OCI-LY7 (cell line): ENCODE results near the gene NTMT1. TPM values are rescaled to one million over a fixed set of nuclear protein-coding genes. Genes with fewer than 3 reads are reported as not detected.

Experiments used
- BruUV-seq: library from RNA; stranded (reverse); fragments of 400-500 nt; replicated peaks from 2 replicates; lab custom pipeline; 2021; lab: Mats Ljungman, UMichigan
- CTCF ChIA-PET: fragments of 300-600 bp; sonication (Branson Sonifier 250); formaldehyde crosslinking; loops from one replicate; lab custom pipeline; 2022; ENCODE audit warnings: antibody characterized with exemption; ENCODE audit not compliant: unreplicated experiment; lab: Charles Lee
- POLR2A ChIA-PET: fragments of 300-600 bp; sonication (Branson Sonifier 250); formaldehyde crosslinking; loops from one replicate; lab custom pipeline; 2022; ENCODE audit warnings: antibody characterized with exemption; lab: Charles Lee
- DNase-seq: peaks from one replicate; pipeline ENCODE4 v3.0.0-alpha.2; 2015; ENCODE audit warnings: low spot score
- H2AFZ ChIP-seq: fragments of 200-600 bp; sonication (generic), shearing (Covaris generic); 2 replicates; pipeline ENCODE4 v1.6.1; 2014; ENCODE audit warnings: mild to moderate bottlenecking, antibody characterized with exemption, low read length, moderate library complexity
- H3K27ac ChIP-seq: fragments of 200-600 bp; sonication (generic); 2 replicates; pipeline ENCODE4 v1.5.1; 2014; ENCODE audit warnings: mixed run types, low read depth, mild to moderate bottlenecking, moderate library complexity, low read length, inconsistent platforms; ENCODE audit not compliant: poor library complexity, severe bottlenecking
- H3K36me3 ChIP-seq: fragments of 200-600 bp; sonication (generic); 2 replicates; pipeline ENCODE4 v1.6.1; 2014; ENCODE audit warnings: mild to moderate bottlenecking, antibody characterized with exemption, low read length, moderate library complexity, mixed read lengths; ENCODE audit not compliant: insufficient read depth
- H3K4me1 ChIP-seq: fragments of 200-600 bp; sonication (generic); 2 replicates; pipeline ENCODE4 v1.5.1; 2014; ENCODE audit warnings: mild to moderate bottlenecking, low read length; ENCODE audit not compliant: insufficient read depth, poor library complexity, severe bottlenecking
- H3K4me2 ChIP-seq: fragments of 200-600 bp; sonication (generic); 2 replicates; pipeline ENCODE4 v1.6.1; 2014; ENCODE audit warnings: mild to moderate bottlenecking, low read length
- H3K4me3 ChIP-seq: fragments of 200-600 bp; sonication (generic); 2 replicates; pipeline ENCODE4 v1.5.1; 2014; ENCODE audit warnings: mild to moderate bottlenecking, low read depth, low read length; ENCODE audit not compliant: poor library complexity, severe bottlenecking
- H3K79me2 ChIP-seq: fragments of 200-600 bp; sonication (generic); 2 replicates; pipeline ENCODE4 v1.6.1; 2016; ENCODE audit warnings: low read depth, mild to moderate bottlenecking, low read length, moderate library complexity, mixed read lengths; ENCODE audit not compliant: insufficient read depth
- H3K9me2 ChIP-seq: fragments of 200-600 bp; sonication (generic); 2 replicates; pipeline ENCODE4 v1.6.1; 2016; ENCODE audit warnings: mild to moderate bottlenecking, low read length, mixed read lengths; ENCODE audit not compliant: insufficient read depth
- H3K9me3 ChIP-seq: fragments of 200-600 bp; sonication (generic); 2 replicates; pipeline ENCODE4 v1.6.1; 2014; ENCODE audit warnings: mild to moderate bottlenecking, mixed run types, low read length, mixed read lengths
- H4K20me1 ChIP-seq: fragments of 200-600 bp; sonication (generic); 2 replicates; pipeline ENCODE4 v1.6.1; 2014; ENCODE audit warnings: mild to moderate bottlenecking, antibody characterized with exemption, low read length, moderate library complexity, mixed read lengths; ENCODE audit not compliant: insufficient read depth
- EZH2phosphoT487 ChIP-seq: fragments of 200-600 bp; sonication (generic); IDR thresholded peaks from 2 replicates; pipeline ENCODE4 v1.6.1; 2018; ENCODE audit warnings: low read depth, borderline replicate concordance, mild to moderate bottlenecking, mixed run types, antibody characterized with exemption, low read length, moderate library complexity, mixed read lengths
- intact Hi-C: fragments of 100-400 bp; cut with micrococcal nuclease; formaldehyde crosslinking; loops from one replicate; pipeline ENCODE4 v1.10.0; 2022; ENCODE audit not compliant: unreplicated experiment
- total RNA-seq, 2 experiments: library from RNA; depleted of rRNA in 1 of 2; stranded (reverse); fragments of >200 nt in 1 of 2; shearing (Covaris generic) in 1 of 2; gene quantifications; 2 replicates each; pipeline ENCODE4 v1.2.3, GENCODE V29; 2014 to 2022
- TF ChIP-seq, protein P1 (sequence below): fragments of 200-600 bp; sonication (generic); conservative IDR thresholded peaks from 2 replicates; pipeline ENCODE4 v1.5.1; 2014; ENCODE audit warnings: mild to moderate bottlenecking, antibody characterized with exemption, low read length, moderate library complexity, mixed read lengths

NTMT1 gene
- total RNA-seq, 2 experiments from 2014 or later, result 46.6 to 59.8 TPM

GRCh38 chr9:129609486-129610212 lies 16.3 kb upstream of the NTMT1 start:
- Histone ChIP-seq H3K4me2 (peak overlapping the region; percentile 96), H3K9me2 (no peaks in the 10 kb centered on the region), H3K36me3 (no peaks in the 10 kb centered on the region), H4K20me1 (no peaks in the 10 kb centered on the region), H3K79me2 (no peaks in the 10 kb centered on the region), H3K27ac (no peak overlapping the region), H3K9me3 (no peaks in the 10 kb centered on the region), H3K4me3 (no peak overlapping the region), H2AFZ (peak overlapping the region; percentile 77), H3K4me1 (peaks cover 30% of the 10 kb centered on the region)
- POLR2A ChIA-PET, result no interaction called here
- TF ChIP-seq, protein P1, sequence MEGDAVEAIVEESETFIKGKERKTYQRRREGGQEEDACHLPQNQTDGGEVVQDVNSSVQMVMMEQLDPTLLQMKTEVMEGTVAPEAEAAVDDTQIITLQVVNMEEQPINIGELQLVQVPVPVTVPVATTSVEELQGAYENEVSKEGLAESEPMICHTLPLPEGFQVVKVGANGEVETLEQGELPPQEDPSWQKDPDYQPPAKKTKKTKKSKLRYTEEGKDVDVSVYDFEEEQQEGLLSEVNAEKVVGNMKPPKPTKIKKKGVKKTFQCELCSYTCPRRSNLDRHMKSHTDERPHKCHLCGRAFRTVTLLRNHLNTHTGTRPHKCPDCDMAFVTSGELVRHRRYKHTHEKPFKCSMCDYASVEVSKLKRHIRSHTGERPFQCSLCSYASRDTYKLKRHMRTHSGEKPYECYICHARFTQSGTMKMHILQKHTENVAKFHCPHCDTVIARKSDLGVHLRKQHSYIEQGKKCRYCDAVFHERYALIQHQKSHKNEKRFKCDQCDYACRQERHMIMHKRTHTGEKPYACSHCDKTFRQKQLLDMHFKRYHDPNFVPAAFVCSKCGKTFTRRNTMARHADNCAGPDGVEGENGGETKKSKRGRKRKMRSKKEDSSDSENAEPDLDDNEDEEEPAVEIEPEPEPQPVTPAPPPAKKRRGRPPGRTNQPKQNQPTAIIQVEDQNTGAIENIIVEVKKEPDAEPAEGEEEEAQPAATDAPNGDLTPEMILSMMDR, result no peak
- no peak for TF ChIP-seq EZH2phosphoT487
- BruUV-seq, result no TSS peak
- CTCF ChIA-PET, result interaction anchor here (0.5 kb wide), 1 partner anchor 389 kb away, joined by 4 read pairs; no protein-coding TSS in a partner anchor
- intact Hi-C loops, result loop anchor here (1.0 to 2.0 kb wide), 2 partner anchors 433 to 479 kb away; no protein-coding TSS in a partner anchor
- peak; percentile 17 for DNase-seq

DNA sequence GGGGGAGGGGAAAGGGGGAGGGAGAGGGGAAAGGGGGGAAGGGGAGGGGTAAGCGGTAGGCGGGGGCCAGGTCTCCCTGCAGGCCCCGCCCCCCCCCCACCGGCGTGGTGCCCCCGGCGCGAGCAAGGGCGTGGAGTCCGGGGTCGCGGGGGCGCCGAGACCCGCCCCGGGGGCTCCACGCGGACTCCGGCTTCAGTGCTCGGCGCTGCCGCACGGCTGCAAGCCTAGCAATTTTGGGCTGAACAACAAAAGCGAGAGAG lies 15.8 kb upstream of the NTMT1 start:
- intact Hi-C loops, result loop anchor here (1.0 to 2.0 kb wide), 2 partner anchors 434 to 479 kb away; no protein-coding TSS in a partner anchor
- Histone ChIP-seq H4K20me1 (no peaks in the 10 kb centered on the region), H3K9me3 (no peaks in the 10 kb centered on the region), H3K4me3 (peak overlapping the region; percentile 75), H3K4me2 (peak overlapping the region; percentile 96), H3K4me1 (peaks cover 25% of the 10 kb centered on the region), H2AFZ (peak overlapping the region; percentile 88), H3K36me3 (no peaks in the 10 kb centered on the region), H3K79me2 (no peaks in the 10 kb centered on the region), H3K27ac (no peak overlapping the region), H3K9me2 (no peaks in the 10 kb centered on the region)
- TF ChIP-seq, protein P1, result no peak
- no peak for TF ChIP-seq EZH2phosphoT487
- CTCF ChIA-PET, result no interaction called here
- no peak for DNase-seq
- POLR2A ChIA-PET, result no interaction called here
- BruUV-seq, result no TSS peak
